ENCODE data around the gene SCN7A. TPM values are rescaled to one million over a fixed set of nuclear protein-coding genes. Genes with fewer than 3 reads are reported as not detected.
"Not testable (repeated sequence)": the region's sequence is repeated elsewhere in the genome, so short reads cannot be mapped to it uniquely, and the experiment has no call there.

SCN7A gene
- total RNA-seq, 2 donors from 2014 or later, result not detected

DNA sequence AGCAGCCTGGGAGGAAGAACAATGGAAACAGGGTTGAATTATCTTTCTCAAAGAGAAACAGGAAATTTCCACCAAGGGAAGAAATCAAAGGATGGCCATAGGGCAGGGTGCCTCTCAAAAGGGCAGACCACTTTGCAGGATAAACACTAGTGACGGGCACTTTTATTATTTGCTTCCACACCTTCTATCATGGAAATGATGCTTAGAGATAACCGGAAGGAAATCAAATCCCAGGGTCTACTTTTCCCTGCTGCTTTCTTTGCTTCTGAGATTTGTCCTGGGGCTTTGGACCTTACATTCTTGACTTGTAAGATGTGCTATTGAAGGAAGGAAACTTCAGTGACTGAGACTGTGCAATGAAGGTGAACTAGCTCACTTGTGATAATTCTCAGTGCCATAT, 117.2 kb downstream of the SCN7A start:
- ATAC-seq (no peak), DNase-seq (ENCODE audit: low spot score in 2 of 2) (no peak)
- Mint-ChIP-seq H3K27ac (no peak overlapping the region), H3K9me3 (no peaks in the 10 kb centered on the region), H3K36me3 (no peaks in the 10 kb centered on the region)

DNA sequence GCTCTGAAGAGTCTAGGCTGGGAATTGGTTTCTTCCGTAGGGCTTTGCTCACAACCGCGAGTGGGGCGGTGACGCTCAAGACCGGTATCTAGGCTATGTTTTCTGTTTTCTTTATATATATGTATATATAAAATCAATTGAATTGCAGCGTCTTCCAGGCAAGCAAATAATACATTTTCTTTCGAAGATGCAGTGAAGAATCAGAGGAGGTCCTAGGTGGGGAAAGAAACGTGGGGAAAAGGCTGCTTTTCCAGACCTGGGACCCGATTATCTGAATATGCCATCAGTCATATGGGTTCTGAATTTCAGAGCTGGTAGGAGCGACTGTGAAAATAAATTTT, 117.6 kb downstream of the SCN7A start:
- no peak for ATAC-seq
- Mint-ChIP-seq H3K36me3 (no peaks in the 10 kb centered on the region), H3K9me3 (no peaks in the 10 kb centered on the region)

DNA sequence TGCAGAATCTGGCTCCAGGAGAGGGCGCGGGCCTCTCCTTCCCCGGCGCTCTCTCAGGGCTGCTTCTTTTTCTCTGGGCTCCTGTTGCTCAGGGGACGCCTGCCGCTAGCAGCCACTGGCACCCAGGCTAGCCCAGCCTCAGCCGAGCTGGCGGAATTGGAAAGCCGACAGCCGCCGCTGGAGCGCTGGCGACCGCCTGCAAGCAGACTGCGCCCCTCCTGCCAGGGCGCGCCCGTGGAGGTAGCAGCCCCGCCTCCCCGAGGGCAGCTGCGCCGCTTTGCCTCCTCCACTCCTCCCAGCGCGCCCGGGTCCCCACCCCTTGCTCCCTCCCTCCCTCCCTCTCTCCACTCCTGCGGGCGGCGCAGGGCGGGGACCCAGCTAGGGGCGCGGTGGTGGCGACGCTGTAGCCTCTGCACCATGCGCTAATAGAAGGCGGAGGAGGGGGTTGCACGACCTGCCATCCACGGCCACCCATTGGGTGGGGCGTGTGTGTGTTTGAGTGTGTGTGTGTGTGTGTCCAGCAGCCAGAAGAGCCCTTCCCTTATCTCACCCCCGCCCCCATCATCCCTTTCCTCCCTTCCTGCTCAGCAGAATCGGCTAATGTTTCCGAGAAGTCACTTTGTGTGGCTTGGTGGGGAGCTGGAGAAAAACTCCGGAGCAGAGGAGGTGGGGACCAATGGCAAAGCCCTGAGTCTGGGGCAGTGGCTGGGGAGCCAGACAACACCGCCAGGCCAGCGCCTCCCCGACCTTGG, 118.1 kb downstream of the SCN7A start, which contains the start of gene SCN9A:
SCN9A (minus strand) TSS at position 209 of the 752 bp plus-strand sequence. CDS start 64,188 bp downstream, outside the sequence.
- no peaks in the 10 kb centered on the region for H3K9me3 Mint-ChIP-seq
- H3K27ac Mint-ChIP-seq, result no peak within 1 kb of the TSS
- H3K36me3 Mint-ChIP-seq, result no peaks in the 10 kb centered on the region
- peak in 1 of 2 donors; percentile 14 for DNase-seq (ENCODE audit: low spot score in 2 of 2)
- peak; percentile 34 to 86 for ATAC-seq

More for the DNA sequence above, 117.6 kb downstream of the SCN7A start:
- no peak for DNase-seq (ENCODE audit: low spot score in 2 of 2)
- no peak overlapping the region for H3K27ac Mint-ChIP-seq

DNA sequence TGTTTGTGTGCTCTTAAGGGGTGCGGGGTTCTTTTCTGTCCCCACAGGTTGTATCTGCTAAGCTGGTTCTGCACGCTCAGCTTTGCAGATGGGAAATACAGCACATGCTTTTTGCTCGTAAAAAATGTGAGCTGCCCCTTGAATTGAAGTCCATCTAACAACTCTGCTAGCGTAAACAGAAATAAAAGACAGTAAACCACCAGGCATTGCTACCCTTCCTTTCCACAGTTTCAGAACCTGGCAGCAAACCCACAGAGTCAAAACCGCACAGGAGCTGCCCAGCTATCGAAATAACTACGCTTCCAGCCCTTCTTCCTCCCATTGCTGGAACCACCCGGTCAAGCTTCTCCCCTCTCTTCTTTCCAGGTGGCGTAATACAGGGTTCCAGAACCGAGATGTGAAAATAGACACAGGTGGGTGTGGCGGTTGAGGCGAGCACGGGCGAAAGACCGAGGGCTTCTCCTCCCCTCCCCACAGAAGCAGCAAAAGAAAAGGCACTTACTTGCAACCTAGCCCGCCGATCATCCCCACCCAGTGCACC, 118.8 kb downstream of the SCN7A start:
- no peak for DNase-seq (ENCODE audit: low spot score in 2 of 2)
- Mint-ChIP-seq H3K27ac (no peak overlapping the region), H3K36me3 (no peaks in the 10 kb centered on the region), H3K9me3 (no peaks in the 10 kb centered on the region)
- no peak for ATAC-seq

DNA sequence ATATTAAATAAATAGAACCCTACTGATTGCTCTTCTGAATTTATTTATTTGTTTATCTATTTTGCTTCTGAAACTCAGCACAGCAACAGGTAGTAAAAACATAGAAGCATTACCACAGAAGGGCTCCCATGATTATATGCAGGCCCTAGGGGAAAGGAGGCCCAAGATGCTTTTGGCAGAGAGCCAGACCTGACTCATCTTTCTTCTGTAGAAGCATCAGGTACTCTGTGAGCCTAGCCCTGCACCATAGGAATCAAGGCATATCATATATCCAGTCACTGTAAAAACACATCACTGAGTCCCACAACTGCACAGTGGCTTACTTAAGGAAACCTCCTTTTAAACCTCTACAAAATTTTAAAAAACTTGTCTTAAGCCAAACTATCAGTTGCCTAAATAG, 120.1 kb downstream of the SCN7A start:
- DNase-seq (ENCODE audit: low spot score in 2 of 2), result no peak
- no peaks in the 10 kb centered on the region for H3K36me3 Mint-ChIP-seq
- no peak for ATAC-seq
- H3K27ac Mint-ChIP-seq, result no peak overlapping the region
- H3K9me3 Mint-ChIP-seq, result no peaks in the 10 kb centered on the region

DNA sequence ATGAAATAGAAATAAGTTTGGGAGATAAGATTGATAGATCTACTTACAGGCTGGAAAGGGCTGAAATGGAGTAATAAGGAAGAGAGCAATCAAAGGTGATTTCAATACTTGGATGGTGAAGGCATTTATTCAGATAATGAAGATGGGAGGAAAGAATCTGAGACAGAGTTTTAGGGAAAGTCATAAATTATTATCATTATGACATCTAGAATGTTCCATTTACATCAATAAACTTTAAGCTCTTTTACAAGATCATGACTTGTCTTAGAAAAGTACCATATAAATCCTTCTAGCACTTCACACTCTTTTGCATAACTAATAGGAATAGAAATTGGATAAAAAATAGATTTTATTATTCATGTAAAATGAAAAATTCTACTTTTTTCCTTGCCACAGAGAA, 120.5 kb downstream of the SCN7A start:
- H3K36me3 Mint-ChIP-seq, result no peaks in the 10 kb centered on the region
- ATAC-seq (no peak), DNase-seq (ENCODE audit: low spot score in 2 of 2) (no peak)
- H3K9me3 Mint-ChIP-seq, result no peaks in the 10 kb centered on the region
- no peak overlapping the region for H3K27ac Mint-ChIP-seq

DNA sequence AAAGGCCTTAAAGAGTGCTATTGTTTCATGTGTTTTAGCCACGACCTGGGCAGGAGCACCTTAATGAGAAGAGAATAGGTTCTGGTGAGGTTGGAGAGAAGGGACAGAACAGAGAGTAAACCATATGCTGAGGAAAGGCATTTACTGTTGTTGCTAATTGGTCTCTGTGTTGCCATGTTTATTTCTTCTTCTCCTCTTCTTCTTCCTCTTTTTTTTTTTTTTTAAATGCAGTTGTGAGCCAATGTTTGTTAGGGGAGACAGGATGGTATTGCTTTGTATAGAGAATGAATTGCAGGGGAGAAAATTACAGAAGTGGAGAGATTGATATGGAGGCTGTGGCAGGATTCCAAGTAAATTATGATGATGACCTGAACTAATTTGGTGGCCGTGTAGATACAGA, 120.9 kb downstream of the SCN7A start:
- ATAC-seq, result no peak
- no peaks in the 10 kb centered on the region for H3K36me3 Mint-ChIP-seq
- no peak overlapping the region for H3K27ac Mint-ChIP-seq
- no peaks in the 10 kb centered on the region for H3K9me3 Mint-ChIP-seq
- no peak for DNase-seq (ENCODE audit: low spot score in 2 of 2)

DNA sequence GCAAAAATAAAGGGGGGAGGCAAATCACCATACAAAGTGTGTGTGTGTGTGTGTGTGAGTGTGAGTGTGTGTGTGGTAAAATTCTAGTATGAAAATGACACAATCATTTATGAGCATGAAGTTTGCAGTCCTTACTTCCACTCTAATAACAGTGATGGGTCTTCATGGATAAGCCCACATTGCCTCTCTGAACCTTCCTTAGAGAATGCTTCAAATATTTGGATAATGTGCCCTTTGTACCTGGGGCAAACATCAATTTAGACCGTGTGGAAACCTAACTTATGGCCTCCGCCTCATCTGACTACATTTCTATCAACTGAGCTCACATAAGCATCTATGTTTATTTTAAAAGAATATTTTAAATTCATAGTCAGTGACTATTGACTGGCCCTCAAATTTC, 122.0 kb downstream of the SCN7A start:
- DNase-seq (ENCODE audit: low spot score in 2 of 2) (no peak), ATAC-seq (no peak)
- Mint-ChIP-seq H3K9me3 (no peaks in the 10 kb centered on the region), H3K36me3 (no peaks in the 10 kb centered on the region), H3K27ac (no peak overlapping the region)

DNA sequence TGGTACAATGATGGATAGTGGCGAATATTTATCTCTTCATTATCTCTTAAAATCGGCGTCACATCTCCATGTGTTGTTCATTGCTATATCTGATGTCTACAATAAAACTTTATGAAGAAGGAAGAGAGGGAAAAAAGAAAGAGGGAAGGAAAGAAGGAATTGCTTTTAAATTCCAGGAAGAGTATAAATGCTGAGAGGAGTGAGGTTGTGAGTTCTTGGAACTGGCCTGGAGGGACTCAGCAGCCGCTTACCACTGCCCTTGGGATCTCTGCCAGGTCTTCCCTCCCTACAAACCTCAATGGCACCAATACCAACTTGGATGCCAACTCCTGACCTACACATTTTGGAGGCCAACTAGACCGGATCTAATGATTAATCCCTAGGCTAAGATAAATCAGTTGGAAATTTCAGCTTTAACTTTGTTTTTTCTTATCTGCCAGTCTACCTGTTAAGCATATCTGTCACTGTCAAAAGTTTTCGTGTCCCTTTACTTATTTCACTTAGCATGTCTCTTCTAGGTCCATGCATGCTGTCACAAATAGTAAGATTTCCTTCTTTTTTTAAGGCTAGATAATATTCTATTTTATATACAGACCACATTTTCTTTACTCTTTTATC, 128.1 kb downstream of the SCN7A start:
- Mint-ChIP-seq H3K27ac (no peak overlapping the region), H3K9me3 (no peaks in the 10 kb centered on the region), H3K36me3 (no peaks in the 10 kb centered on the region)
- DNase-seq (ENCODE audit: low spot score in 2 of 2) (no peak), ATAC-seq (no peak)

DNA sequence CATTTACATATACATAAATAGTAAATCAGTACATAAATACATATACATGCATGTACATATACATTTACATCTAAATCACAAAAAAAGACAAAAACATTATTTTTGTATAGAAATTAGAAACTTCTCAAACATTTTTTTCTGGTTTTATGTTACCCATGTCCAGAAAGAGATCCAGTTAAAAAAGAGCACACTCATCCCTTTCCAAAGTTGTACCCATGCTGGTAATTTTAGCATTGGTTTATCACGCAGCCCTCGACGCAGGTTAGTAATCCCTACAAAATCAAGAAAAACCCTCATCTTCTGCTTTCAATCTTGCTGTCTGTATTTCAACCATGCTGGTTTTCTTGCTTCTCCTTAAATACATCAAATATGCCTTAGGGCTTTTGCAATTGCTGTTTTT, 128.8 kb downstream of the SCN7A start:
- H3K36me3 Mint-ChIP-seq, result no peaks in the 10 kb centered on the region
- no peaks in the 10 kb centered on the region for H3K9me3 Mint-ChIP-seq
- no peak for DNase-seq (ENCODE audit: low spot score in 2 of 2)
- no peak overlapping the region for H3K27ac Mint-ChIP-seq
- no peak for ATAC-seq

DNA sequence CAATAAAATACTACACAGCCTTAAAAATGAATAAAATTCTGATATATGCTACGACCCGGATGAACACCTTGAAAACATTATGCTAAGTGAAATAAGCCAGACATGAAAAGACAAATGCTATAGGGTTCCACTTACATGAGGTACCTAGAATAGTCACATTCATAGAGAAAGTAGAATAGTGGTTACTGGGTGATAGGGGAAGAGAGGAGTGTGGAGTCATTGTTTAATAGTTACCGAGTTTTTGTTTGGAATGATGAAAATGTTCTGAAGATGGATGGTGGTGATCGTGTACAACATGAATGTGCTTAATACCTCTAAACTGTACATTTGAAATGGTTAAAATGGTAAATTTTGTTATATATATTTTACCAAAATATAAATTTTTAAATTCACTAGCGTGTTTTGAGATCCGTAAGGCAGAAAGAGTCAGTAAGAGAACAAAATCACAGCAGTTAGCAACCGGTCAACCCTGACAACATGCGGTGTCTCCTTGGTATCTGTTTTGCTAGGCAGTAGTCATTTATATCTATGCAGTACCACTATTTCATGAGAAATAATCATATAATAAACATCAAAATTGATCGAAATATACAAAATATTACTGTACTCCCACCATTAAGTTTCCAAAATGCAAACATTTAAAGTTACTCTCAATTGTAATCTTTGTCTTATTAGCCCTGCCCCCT, 129.4 kb downstream of the SCN7A start:
- Mint-ChIP-seq H3K36me3 (no peaks in the 10 kb centered on the region), H3K9me3 (no peaks in the 10 kb centered on the region)
- ATAC-seq, result no peak

DNA sequence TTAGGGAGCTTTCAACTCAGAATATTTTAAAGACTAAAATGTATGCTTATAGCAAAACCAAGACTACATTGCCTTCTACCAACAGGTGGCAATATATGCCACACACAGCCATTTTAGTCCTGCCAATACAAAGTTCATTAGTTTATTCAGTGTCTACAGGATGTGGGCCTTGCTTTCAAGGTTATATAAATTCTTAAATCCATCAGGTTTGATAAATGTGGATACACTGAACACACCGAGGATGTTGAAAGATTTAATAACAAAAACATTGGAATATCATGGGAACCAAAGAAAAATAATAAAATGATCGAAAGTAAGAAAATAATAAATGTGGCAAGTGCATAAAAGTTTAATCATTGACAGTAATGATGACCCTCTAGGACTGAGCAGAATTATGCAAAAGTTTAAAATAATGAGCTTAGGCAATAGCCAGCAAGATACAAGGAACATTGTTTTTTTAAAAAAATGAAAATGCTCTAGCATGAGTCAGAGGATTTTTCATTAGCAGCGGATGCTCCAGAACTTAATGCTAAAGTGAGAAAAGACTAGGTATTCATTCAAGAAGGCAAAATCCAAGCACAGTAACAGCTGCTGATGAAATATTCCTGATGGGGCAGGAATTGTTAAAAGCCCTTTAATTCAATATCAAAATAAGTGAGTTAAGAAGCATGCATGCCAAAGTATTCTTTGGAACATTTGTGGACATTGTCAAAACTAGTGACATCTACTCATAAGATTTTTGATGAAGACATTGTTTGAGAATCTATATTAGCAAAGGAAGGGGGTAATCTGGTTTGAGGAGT, 132.5 kb downstream of the SCN7A start:
- no peak overlapping the region for H3K27ac Mint-ChIP-seq

More for the DNA sequence above, 129.4 kb downstream of the SCN7A start:
- DNase-seq (ENCODE audit: low spot score in 2 of 2), result no peak
- H3K27ac Mint-ChIP-seq, result no peak overlapping the region

DNA sequence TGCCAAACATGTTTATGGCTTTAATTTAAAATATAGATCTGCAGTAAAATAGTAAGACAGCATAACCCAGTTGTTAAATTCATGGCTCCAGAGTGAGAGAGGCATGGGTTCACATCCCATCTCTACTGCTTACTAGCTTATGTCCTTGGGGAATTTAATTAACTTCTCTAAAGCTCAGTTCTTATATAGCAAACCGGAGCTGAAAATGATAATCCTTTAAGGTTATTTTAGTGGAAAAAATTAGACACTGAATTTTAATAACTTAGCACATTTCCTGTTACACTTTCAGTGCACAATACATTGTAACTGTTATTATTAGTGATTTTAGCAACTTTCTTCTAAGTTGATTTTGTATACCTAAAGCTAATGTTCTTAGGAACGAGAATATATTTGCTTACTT, 133.1 kb downstream of the SCN7A start:
- Mint-ChIP-seq H3K27ac (no peak overlapping the region), H3K36me3 (no peaks in the 10 kb centered on the region), H3K9me3 (no peaks in the 10 kb centered on the region)
- DNase-seq (ENCODE audit: low spot score in 2 of 2) (no peak), ATAC-seq (no peak)

More for the DNA sequence above, 132.5 kb downstream of the SCN7A start:
- H3K9me3 Mint-ChIP-seq, result no peaks in the 10 kb centered on the region
- no peak for DNase-seq (ENCODE audit: low spot score in 2 of 2)
- H3K36me3 Mint-ChIP-seq, result no peaks in the 10 kb centered on the region
- ATAC-seq, result no peak

DNA sequence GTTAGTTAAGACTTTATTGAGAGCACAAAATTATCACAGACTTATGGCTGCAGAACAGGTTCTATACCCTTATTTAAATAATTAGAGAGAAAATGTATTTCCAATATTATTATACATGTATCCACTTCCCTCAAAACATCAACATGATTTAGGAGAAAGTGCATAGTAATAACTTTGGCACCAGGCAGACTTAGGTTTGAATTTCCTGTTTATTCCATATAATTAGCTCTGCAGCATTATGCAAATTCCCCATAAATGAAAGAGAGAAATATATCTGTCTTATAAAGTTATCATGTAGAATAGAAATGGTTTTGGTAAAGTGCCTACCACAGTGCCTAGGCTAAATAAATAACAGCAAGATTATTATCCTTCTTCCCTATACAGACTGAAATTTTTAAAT, 133.6 kb downstream of the SCN7A start:
- Mint-ChIP-seq H3K9me3 (no peaks in the 10 kb centered on the region), H3K36me3 (no peaks in the 10 kb centered on the region), H3K27ac (no peak overlapping the region)
- no peak for ATAC-seq
- DNase-seq (ENCODE audit: low spot score in 2 of 2), result no peak

DNA sequence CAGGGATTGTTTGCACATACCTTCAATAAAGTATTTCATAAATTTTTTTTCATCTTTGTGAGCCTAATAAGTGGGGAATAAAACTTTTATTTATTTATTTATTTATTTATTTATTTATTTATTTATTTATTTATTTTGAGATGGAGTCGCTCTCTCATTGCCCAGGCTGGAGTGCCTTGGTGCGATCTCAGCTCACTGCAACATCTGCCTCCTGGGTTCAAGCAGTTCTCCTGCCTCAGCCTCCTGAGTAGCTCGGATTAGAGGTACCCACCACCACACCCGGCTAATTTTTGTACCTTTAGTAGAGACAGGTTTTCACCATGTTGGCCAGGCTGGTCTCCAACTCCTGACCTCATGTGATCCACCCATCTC, 136.1 kb downstream of the SCN7A start:
- ATAC-seq; H3K9me3 Mint-ChIP-seq; H3K27ac Mint-ChIP-seq; DNase-seq (ENCODE audit: low spot score in 2 of 2); H3K36me3 Mint-ChIP-seq: not testable (repeated sequence)

DNA sequence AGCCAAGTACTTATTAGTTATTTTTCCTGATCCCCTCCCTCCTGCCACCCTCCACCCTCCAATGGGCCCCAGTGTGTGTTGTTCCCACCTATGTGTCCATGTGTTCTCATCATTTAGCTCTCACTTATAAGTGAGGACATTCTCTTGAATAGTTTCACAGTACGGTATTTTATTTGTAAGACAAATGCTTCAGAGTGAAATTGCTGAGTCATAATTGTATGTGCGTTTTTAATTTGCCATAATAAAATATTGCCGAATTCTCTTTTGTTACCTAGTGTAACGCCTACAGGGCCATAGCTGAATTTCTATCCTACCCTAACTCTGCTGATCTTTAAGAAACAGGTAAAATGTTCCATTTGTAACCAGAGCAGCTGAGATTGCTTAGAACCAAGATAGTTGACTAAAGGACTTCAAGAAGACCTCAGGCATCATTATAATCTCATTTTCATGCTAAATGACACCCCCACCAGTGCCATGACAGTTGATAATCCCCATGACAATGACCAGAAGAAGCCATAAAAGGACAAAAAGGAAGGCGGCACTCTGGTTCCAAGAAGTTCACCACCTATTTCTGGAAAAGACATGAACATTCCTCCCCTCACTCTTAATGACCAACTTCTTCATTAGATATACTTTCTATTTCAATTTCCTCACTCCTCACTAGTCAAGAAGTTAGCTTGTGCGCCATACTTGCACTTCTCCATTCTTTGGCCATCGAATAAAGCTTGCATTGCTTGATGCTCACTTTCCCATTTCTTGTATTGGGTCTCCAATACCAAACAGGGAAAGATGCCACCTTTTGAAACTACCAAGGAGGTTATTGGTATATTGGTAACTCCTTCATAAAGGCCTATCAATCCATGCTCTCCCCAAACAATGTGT, 136.7 kb downstream of the SCN7A start:
- ATAC-seq (no peak), DNase-seq (ENCODE audit: low spot score in 2 of 2) (no peak)
- Mint-ChIP-seq H3K36me3 (no peaks in the 10 kb centered on the region), H3K9me3 (no peaks in the 10 kb centered on the region), H3K27ac (no peak overlapping the region)

All from activated naive CD4-positive, alpha-beta T cell treated with anti-CD3 and anti-CD28 coated beads, Interleukin-2, amount 50 U/mL, for 72 hours (primary cell).